ENCODE measurements around the gene ZMYND11. TPM values are rescaled to one million over a fixed set of nuclear protein-coding genes. Genes with fewer than 3 reads are reported as not detected.

The ZMYND11 gene
- total RNA-seq, 1 experiment from 2014 or later, result 37.5 TPM

DNA sequence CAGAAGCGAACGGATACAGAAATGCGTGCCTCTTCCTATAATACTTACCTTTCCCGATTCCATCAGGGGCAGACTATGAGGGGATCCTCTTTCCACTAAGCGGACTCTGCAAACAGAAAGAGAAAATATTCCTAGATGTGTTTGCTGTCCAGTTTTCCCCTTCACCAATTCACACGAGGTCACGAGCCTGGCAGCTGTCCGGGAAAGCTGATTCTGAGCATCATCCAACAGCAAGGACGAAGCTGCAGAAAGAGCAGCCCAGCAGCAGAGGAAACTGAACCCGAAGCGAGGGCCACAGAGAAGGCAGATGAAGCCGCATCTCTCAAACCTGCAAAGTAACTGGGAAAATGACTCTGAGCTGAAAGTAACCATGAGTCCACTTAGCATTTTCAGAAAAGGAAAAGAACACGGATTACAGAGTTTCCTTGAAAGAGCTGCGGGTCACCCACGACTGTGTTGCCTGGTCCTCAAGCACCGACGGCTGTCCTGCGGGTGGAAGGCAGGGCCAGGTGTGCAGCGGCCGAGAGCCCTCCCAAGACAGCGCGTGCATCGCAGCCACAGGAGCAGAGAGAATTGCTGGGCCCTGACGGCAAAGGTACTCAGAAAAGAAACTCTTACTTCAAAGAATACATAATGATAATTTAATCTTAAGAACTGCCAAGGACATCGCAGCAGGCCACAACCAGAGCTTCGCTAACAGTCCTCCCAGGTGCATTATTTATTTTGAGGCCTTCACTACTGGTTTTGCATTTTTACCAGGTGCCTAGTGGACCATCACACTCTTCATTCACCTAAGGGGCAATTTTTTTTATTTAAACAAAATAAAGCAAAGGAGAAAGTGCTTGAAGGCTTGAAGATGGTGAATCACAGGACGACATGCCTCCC lies 153.3 kb downstream of the ZMYND11 start:
- H3K27ac ChIP-seq (ENCODE audit: low read length), result no peak overlapping the region
- intact Hi-C loops (cut with micrococcal nuclease; ENCODE audit: unreplicated experiment), result no loop called here
- no peaks in the 10 kb centered on the region for H3K4me1 ChIP-seq (ENCODE audit: control insufficient read depth, insufficient read depth, low read length)
- H3K27me3 ChIP-seq (ENCODE audit: control insufficient read depth, insufficient read depth, low read length), result no peaks in the 10 kb centered on the region
- H3K4me3 ChIP-seq (ENCODE audit: low read depth in 2 of 2, low read length in 2 of 2), result no peak overlapping the region
- BruUV-seq (replicated peaks), result no TSS peak
- ChIA-PET CTCF (no interaction called here), POLR2A (no interaction called here)
- no peak for DNase-seq (ENCODE audit: low read depth, low spot score)
- in situ Hi-C loops (cut with HindIII; ENCODE audit: low pct_unique_long_range_greater_than_20kb, low sequenced_read_pairs), result no loop called here
- TF ChIP-seq, protein P1, sequence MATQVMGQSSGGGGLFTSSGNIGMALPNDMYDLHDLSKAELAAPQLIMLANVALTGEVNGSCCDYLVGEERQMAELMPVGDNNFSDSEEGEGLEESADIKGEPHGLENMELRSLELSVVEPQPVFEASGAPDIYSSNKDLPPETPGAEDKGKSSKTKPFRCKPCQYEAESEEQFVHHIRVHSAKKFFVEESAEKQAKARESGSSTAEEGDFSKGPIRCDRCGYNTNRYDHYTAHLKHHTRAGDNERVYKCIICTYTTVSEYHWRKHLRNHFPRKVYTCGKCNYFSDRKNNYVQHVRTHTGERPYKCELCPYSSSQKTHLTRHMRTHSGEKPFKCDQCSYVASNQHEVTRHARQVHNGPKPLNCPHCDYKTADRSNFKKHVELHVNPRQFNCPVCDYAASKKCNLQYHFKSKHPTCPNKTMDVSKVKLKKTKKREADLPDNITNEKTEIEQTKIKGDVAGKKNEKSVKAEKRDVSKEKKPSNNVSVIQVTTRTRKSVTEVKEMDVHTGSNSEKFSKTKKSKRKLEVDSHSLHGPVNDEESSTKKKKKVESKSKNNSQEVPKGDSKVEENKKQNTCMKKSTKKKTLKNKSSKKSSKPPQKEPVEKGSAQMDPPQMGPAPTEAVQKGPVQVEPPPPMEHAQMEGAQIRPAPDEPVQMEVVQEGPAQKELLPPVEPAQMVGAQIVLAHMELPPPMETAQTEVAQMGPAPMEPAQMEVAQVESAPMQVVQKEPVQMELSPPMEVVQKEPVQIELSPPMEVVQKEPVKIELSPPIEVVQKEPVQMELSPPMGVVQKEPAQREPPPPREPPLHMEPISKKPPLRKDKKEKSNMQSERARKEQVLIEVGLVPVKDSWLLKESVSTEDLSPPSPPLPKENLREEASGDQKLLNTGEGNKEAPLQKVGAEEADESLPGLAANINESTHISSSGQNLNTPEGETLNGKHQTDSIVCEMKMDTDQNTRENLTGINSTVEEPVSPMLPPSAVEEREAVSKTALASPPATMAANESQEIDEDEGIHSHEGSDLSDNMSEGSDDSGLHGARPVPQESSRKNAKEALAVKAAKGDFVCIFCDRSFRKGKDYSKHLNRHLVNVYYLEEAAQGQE (IDR thresholded peaks at IDR 0.05; ENCODE audit: insufficient read depth in 1 of 2, low read depth in 2 of 2, low read length in 1 of 2), result no peak
- TF ChIP-seq TCF7L2 (IDR thresholded peaks at IDR 0.05; ENCODE audit: low read depth, low read length) (no peak), POLR2AphosphoS5 (IDR thresholded peaks at IDR 0.05; ENCODE audit: low read depth, low read length) (no peak), SIN3A (IDR thresholded peaks at IDR 0.05; ENCODE audit: borderline replicate concordance, insufficient read depth, low read depth, low read length) (no peak)
- TF ChIP-seq, protein P2, sequence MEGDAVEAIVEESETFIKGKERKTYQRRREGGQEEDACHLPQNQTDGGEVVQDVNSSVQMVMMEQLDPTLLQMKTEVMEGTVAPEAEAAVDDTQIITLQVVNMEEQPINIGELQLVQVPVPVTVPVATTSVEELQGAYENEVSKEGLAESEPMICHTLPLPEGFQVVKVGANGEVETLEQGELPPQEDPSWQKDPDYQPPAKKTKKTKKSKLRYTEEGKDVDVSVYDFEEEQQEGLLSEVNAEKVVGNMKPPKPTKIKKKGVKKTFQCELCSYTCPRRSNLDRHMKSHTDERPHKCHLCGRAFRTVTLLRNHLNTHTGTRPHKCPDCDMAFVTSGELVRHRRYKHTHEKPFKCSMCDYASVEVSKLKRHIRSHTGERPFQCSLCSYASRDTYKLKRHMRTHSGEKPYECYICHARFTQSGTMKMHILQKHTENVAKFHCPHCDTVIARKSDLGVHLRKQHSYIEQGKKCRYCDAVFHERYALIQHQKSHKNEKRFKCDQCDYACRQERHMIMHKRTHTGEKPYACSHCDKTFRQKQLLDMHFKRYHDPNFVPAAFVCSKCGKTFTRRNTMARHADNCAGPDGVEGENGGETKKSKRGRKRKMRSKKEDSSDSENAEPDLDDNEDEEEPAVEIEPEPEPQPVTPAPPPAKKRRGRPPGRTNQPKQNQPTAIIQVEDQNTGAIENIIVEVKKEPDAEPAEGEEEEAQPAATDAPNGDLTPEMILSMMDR (IDR thresholded peaks at IDR 0.05), result no peak
- H3K36me3 ChIP-seq (ENCODE audit: control insufficient read depth, insufficient read depth, low read length), result no peaks in the 10 kb centered on the region
- ATAC-seq, result no peak
- no peaks in the 10 kb centered on the region for H3K9me3 ChIP-seq (ENCODE audit: control insufficient read depth, insufficient read depth, low read depth, low read length)

DNA sequence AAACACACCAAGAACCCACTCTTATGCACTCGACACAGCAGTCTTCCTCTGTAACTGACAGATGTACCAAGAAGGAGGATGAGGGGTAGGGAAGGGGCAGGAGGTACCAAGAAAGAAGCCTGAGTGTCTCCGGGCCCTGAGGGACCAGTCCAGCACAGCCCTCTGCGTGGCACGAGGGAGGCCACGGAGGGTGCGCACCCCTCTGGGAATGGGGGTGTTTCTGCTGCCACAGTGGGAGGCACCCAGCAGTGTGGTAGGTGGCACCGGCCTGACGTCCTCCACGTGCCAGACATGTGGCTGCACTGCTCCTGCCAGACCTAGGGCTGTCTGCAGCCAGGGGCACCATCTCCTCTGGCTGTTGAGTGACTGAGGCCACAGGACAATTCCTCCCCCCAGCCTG lies 154.3 kb downstream of the ZMYND11 start:
- Histone ChIP-seq H3K27me3 (ENCODE audit: control insufficient read depth, insufficient read depth, low read length) (no peaks in the 10 kb centered on the region), H3K36me3 (ENCODE audit: control insufficient read depth, insufficient read depth, low read length) (no peaks in the 10 kb centered on the region), H3K27ac (ENCODE audit: low read length) (no peak overlapping the region), H3K4me3 (ENCODE audit: low read depth in 2 of 2, low read length in 2 of 2) (no peak overlapping the region), H3K4me1 (ENCODE audit: control insufficient read depth, insufficient read depth, low read length) (no peaks in the 10 kb centered on the region), H3K9me3 (ENCODE audit: control insufficient read depth, insufficient read depth, low read depth, low read length) (no peaks in the 10 kb centered on the region)
- ATAC-seq, result no peak
- BruUV-seq (replicated peaks), result no TSS peak
- DNase-seq (ENCODE audit: low read depth, low spot score), result no peak
- ChIA-PET CTCF (no interaction called here), POLR2A (no interaction called here)
- intact Hi-C loops (cut with micrococcal nuclease; ENCODE audit: unreplicated experiment), result no loop called here
- TF ChIP-seq POLR2AphosphoS5 (IDR thresholded peaks at IDR 0.05; ENCODE audit: low read depth, low read length) (no peak), TCF7L2 (IDR thresholded peaks at IDR 0.05; ENCODE audit: low read depth, low read length) (no peak)
- TF ChIP-seq, protein P2 (IDR thresholded peaks at IDR 0.05), result no peak
- in situ Hi-C loops (cut with HindIII; ENCODE audit: low pct_unique_long_range_greater_than_20kb, low sequenced_read_pairs), result no loop called here

Measured in Panc1 (cell line).